Measurements from ENCODE around the gene PKNOX2. TPM values are rescaled to one million over a fixed set of nuclear protein-coding genes. Genes with fewer than 3 reads are reported as not detected.

The PKNOX2 gene
- total RNA-seq, 4 donors from 2014 or later: 0.27 to 4.8 (median 0.75) TPM; not detected in 1

- H3K27ac ChIP-seq: no peak overlapping the region
- WGBS, 2 donors (ENCODE audit: low coverage in 1 of 2): 47 to 52% methylated on average over 5 to 6 of the region's 6 CpGs
- no peak for DNase-seq
- H3K36me3 ChIP-seq: no peaks in the 10 kb centered on the region
- in situ Hi-C loops (cut with MboI; ENCODE audit: low pct_ligation_motif_present in 1 of 4, low pct_unique_long_range_greater_than_20kb in 1 of 4, low sequenced_read_pairs in 3 of 4) (no loop called here), intact Hi-C loops (cut with DNase I; ENCODE audit: low total_unique reads) (no loop called here)
- H3K4me3 ChIP-seq: no peak overlapping the region
- H3K27me3 ChIP-seq: no peaks in the 10 kb centered on the region
- no peak for TF ChIP-seq EP300 (IDR thresholded peaks at IDR 0.05; ENCODE audit: low read depth)
- no peak for TF ChIP-seq POLR2AphosphoS5 (IDR thresholded peaks at IDR 0.05)
- TF ChIP-seq POLR2A (IDR thresholded peaks at IDR 0.05): no peak
- TF ChIP-seq CTCF (IDR thresholded peaks at IDR 0.05): no peak
- H3K9me3 ChIP-seq: no peaks in the 10 kb centered on the region
- peaks cover 0 to 2% (median 0%) of the 10 kb centered on the region in 4 donors for H3K4me1 ChIP-seq
Measured at GRCh38 chr11:125295931-125296330, 131.4 kb downstream of the PKNOX2 start.

- DNase-seq: no peak
- intact Hi-C loops (cut with DNase I; ENCODE audit: low total_unique reads) (no loop called here), in situ Hi-C loops (cut with MboI; ENCODE audit: low pct_ligation_motif_present in 1 of 4, low pct_unique_long_range_greater_than_20kb in 1 of 4, low sequenced_read_pairs in 3 of 4) (no loop called here)
- Histone ChIP-seq H3K4me1 (peaks cover 0 to 3% (median 0%) of the 10 kb centered on the region in 4 donors), H3K4me3 (no peak overlapping the region), H3K36me3 (no peaks in the 10 kb centered on the region), H3K27me3 (no peaks in the 10 kb centered on the region), H3K9me3 (no peaks in the 10 kb centered on the region), H3K27ac (no peak overlapping the region)
- WGBS, 2 donors (ENCODE audit: low coverage in 1 of 2): 67 to 76% methylated on average over 7 of the region's 7 CpGs
- TF ChIP-seq POLR2A (IDR thresholded peaks at IDR 0.05) (no peak), POLR2AphosphoS5 (IDR thresholded peaks at IDR 0.05) (no peak), EP300 (IDR thresholded peaks at IDR 0.05; ENCODE audit: low read depth) (no peak), CTCF (IDR thresholded peaks at IDR 0.05) (no peak)
Measured at GRCh38 chr11:125297346-125297915, 132.9 kb downstream of the PKNOX2 start.

GRCh38 chr11:125299061-125299615 is 134.6 kb downstream of the PKNOX2 start:
- no peak for DNase-seq
- H3K27ac ChIP-seq: no peak overlapping the region
- in situ Hi-C loops (cut with MboI; ENCODE audit: low pct_ligation_motif_present in 1 of 4, low pct_unique_long_range_greater_than_20kb in 1 of 4, low sequenced_read_pairs in 3 of 4): no loop called here
- no peaks in the 10 kb centered on the region for H3K27me3 ChIP-seq
- intact Hi-C loops (cut with DNase I; ENCODE audit: low total_unique reads): no loop called here
- TF ChIP-seq POLR2A (IDR thresholded peaks at IDR 0.05) (no peak), EP300 (IDR thresholded peaks at IDR 0.05; ENCODE audit: low read depth) (no peak), CTCF (IDR thresholded peaks at IDR 0.05) (no peak), POLR2AphosphoS5 (IDR thresholded peaks at IDR 0.05) (no peak)
- no peaks in the 10 kb centered on the region for H3K9me3 ChIP-seq
- 79 to 80% methylated on average over 1 to 7 of the region's 8 CpGs for WGBS, 2 donors (ENCODE audit: low coverage in 1 of 2)
- H3K4me1 ChIP-seq: peaks cover 0 to 3% (median 0%) of the 10 kb centered on the region in 4 donors
- H3K36me3 ChIP-seq: no peaks in the 10 kb centered on the region
- no peak overlapping the region for H3K4me3 ChIP-seq

GRCh38 chr11:125299821-125300220 is 135.3 kb downstream of the PKNOX2 start:
- Histone ChIP-seq H3K36me3 (no peaks in the 10 kb centered on the region), H3K27ac (no peak overlapping the region), H3K9me3 (no peaks in the 10 kb centered on the region), H3K4me3 (no peak overlapping the region), H3K27me3 (no peaks in the 10 kb centered on the region), H3K4me1 (peaks cover 0 to 3% (median 0%) of the 10 kb centered on the region in 4 donors)
- in situ Hi-C loops (cut with MboI; ENCODE audit: low pct_ligation_motif_present in 1 of 4, low pct_unique_long_range_greater_than_20kb in 1 of 4, low sequenced_read_pairs in 3 of 4) (no loop called here), intact Hi-C loops (cut with DNase I; ENCODE audit: low total_unique reads) (no loop called here)
- 65 to 84% methylated on average over 4 to 9 of the region's 9 CpGs for WGBS, 2 donors (ENCODE audit: low coverage in 1 of 2)
- TF ChIP-seq CTCF (IDR thresholded peaks at IDR 0.05) (no peak), POLR2A (IDR thresholded peaks at IDR 0.05) (no peak), EP300 (IDR thresholded peaks at IDR 0.05; ENCODE audit: low read depth) (no peak), POLR2AphosphoS5 (IDR thresholded peaks at IDR 0.05) (no peak)
- no peak for DNase-seq

Data from transverse colon (tissue), 4 donors.